Measurements from ENCODE around the gene PGA4. TPM values are rescaled to one million over a fixed set of nuclear protein-coding genes. Genes with fewer than 3 reads are reported as not detected.

PGA4 gene
- polyA plus RNA-seq, 2 of the 4 experiments (the other 2 are of a cell fraction): not detected

GRCh38 chr11:61256710-61257482, 34.7 kb downstream of the PGA4 start:
- ATAC-seq (no peak), FAIRE-seq (no peak), DNase-seq (ENCODE audit: low read depth in 1 of 2, low spot score in 1 of 2) (no peak)
- Histone ChIP-seq H3K4me1 (no peaks in the 10 kb centered on the region), H3K9me3 (no peaks in the 10 kb centered on the region), H3K4me2 (no peak overlapping the region), H3K27ac (no peak overlapping the region), H3K4me3 (no peak overlapping the region)
- WGBS (ENCODE audit: missing lambda C conversion rate): 75% methylated on average over 18 of the region's 18 CpGs
- CTCF ChIA-PET: interaction anchor here (0.6 to 4.7 kb wide), 6 partner anchors 8 to 780 kb away, joined by 3 to 34 read pairs (median 4); no protein-coding TSS in a partner anchor
- POLR2A ChIA-PET: no interaction called here
- no peak for TF ChIP-seq HMGXB4 (CRISPR knock-in tag; IDR thresholded peaks at IDR 0.05; ENCODE audit: borderline replicate concordance)
- no peak for TF ChIP-seq RARB (CRISPR knock-in tag; IDR thresholded peaks at IDR 0.05)
- TF ChIP-seq FOSL2 (IDR thresholded peaks at IDR 0.05): no peak
- TF ChIP-seq FOSL2 (CRISPR knock-in tag; IDR thresholded peaks at IDR 0.05): no peak
- no peak for TF ChIP-seq EHF (CRISPR knock-in tag; IDR thresholded peaks at IDR 0.05)
- no peak for TF ChIP-seq MAX (IDR thresholded peaks at IDR 0.05)
- TF ChIP-seq POLR2AphosphoS2 (conservative IDR thresholded peaks at IDR 0.05; ENCODE audit: low read length): no peak
- no peak for TF ChIP-seq USF2 (IDR thresholded peaks at IDR 0.05)
- TF ChIP-seq JUNB (IDR thresholded peaks at IDR 0.05): no peak
- TF ChIP-seq SMC3 (IDR thresholded peaks at IDR 0.05): no peak
- TF ChIP-seq HOXB5 (CRISPR knock-in tag; IDR thresholded peaks at IDR 0.05): no peak
- no peak for TF ChIP-seq FOXS1 (CRISPR knock-in tag; IDR thresholded peaks at IDR 0.05)
- TF ChIP-seq TFCP2L1 (CRISPR knock-in tag; IDR thresholded peaks at IDR 0.05): no peak
- TF ChIP-seq EHMT2 (IDR thresholded peaks at IDR 0.05; ENCODE audit: low read depth): no peak
- no peak for TF ChIP-seq FOSB (CRISPR knock-in tag; IDR thresholded peaks at IDR 0.05)
- no peak for TF ChIP-seq SREBF2 (IDR thresholded peaks at IDR 0.05)
- TF ChIP-seq BHLHE40 (IDR thresholded peaks at IDR 0.05; ENCODE audit: low read depth, low read length): no peak
- TF ChIP-seq POLR2A (IDR thresholded peaks at IDR 0.05; ENCODE audit: low read length): no peak
- no peak for TF ChIP-seq CBX2 (IDR thresholded peaks at IDR 0.05; ENCODE audit: borderline replicate concordance, low read depth)
- TF ChIP-seq CHD4 (IDR thresholded peaks at IDR 0.05; ENCODE audit: borderline replicate concordance): no peak
- TF ChIP-seq RAD21 (conservative IDR thresholded peaks at IDR 0.05 in 1 of 2, IDR thresholded peaks at IDR 0.05 in 1 of 2): no peak

GRCh38 chr11:61258546-61258945, 36.4 kb downstream of the PGA4 start:
- ChIA-PET POLR2A (no interaction called here), CTCF (interaction anchor here (0.7 to 1.0 kb wide), 3 partner anchors 12 to 130 kb away, joined by 3 to 4 read pairs (median 3); no protein-coding TSS in a partner anchor)
- FAIRE-seq (no peak), ATAC-seq (no peak), DNase-seq (ENCODE audit: low read depth in 1 of 2, low spot score in 1 of 2) (no peak)
- Histone ChIP-seq H3K4me1 (no peaks in the 10 kb centered on the region), H3K4me3 (no peak overlapping the region), H3K9me3 (no peaks in the 10 kb centered on the region), H3K27ac (no peak overlapping the region), H3K4me2 (no peak overlapping the region)
- 40% methylated on average over 7 of the region's 9 CpGs for WGBS (ENCODE audit: missing lambda C conversion rate)
- TF ChIP-seq JUN (IDR thresholded peaks at IDR 0.05) (no peak), HOXA7 (CRISPR knock-in tag; IDR thresholded peaks at IDR 0.05) (no peak), EP300 (IDR thresholded peaks at IDR 0.05) (no peak), ESRRA (IDR thresholded peaks at IDR 0.05; ENCODE audit: borderline replicate concordance, low read length) (no peak), ZC3H11A (IDR thresholded peaks at IDR 0.05) (no peak), POLR2A (IDR thresholded peaks at IDR 0.05; ENCODE audit: low read length) (no peak), CTCF (IDR thresholded peaks at IDR 0.05) (no peak), NR3C1 (IDR thresholded peaks at IDR 0.05) (no peak), RAD21 (conservative IDR thresholded peaks at IDR 0.05 in 1 of 2, IDR thresholded peaks at IDR 0.05 in 1 of 2) (no peak), MAFK (IDR thresholded peaks at IDR 0.05; ENCODE audit: partially characterized antibody) (no peak), REST (IDR thresholded peaks at IDR 0.05) (no peak), RCOR1 (IDR thresholded peaks at IDR 0.05; ENCODE audit: low read depth, low read length) (no peak), EHF (CRISPR knock-in tag; IDR thresholded peaks at IDR 0.05) (no peak), TFCP2L1 (CRISPR knock-in tag; IDR thresholded peaks at IDR 0.05) (no peak)

Measured in A549 (cell line).